Endodermal cell (in vitro differentiated cells): ENCODE measurements around the gene CNDP1. TPM values are rescaled to one million over a fixed set of nuclear protein-coding genes. Genes with fewer than 3 reads are reported as not detected.

Experiments used
- DNase-seq: peaks from one replicate; pipeline ENCODE4 v3.0.0-alpha.2; 2017
- H3K27ac ChIP-seq: 2 replicates; pipeline ENCODE4 v1.5.1; 2013; ENCODE audit warnings: mild to moderate bottlenecking, low read depth, low read length, moderate library complexity
- H3K27me3 ChIP-seq: 2 replicates; pipeline ENCODE4 v1.6.1; 2013; ENCODE audit warnings: mild to moderate bottlenecking, low read length, moderate library complexity; ENCODE audit not compliant: insufficient read depth, control insufficient read depth, poor library complexity, severe bottlenecking
- H3K36me3 ChIP-seq: 2 replicates; pipeline ENCODE4 v1.7.0; 2013; ENCODE audit warnings: mild to moderate bottlenecking, low read length, moderate library complexity; ENCODE audit not compliant: control insufficient read depth, insufficient read depth
- H3K4me1 ChIP-seq: one replicate; pipeline ENCODE4 v1.7.0; 2013; ENCODE audit warnings: low read length; ENCODE audit not compliant: control insufficient read depth, insufficient read depth
- H3K4me3 ChIP-seq: 2 replicates; pipeline ENCODE4 v1.5.1; 2013; ENCODE audit warnings: mild to moderate bottlenecking, low read length, moderate library complexity
- H3K9ac ChIP-seq: 2 replicates; pipeline ENCODE4 v1.6.1; 2013; ENCODE audit warnings: mild to moderate bottlenecking, low read length, moderate library complexity; ENCODE audit not compliant: poor library complexity, severe bottlenecking; ENCODE audit errors: extremely low read depth
- H3K9me3 ChIP-seq: 2 replicates; pipeline ENCODE4 v1.6.1; 2013; ENCODE audit warnings: mild to moderate bottlenecking, low read length, moderate library complexity; ENCODE audit not compliant: control insufficient read depth
- H3K27ac Mint-ChIP-seq: 2 replicates; pipeline ENCODE4 v1.8.0; 2020; ENCODE audit warnings: mixed read lengths
- H3K27me3 Mint-ChIP-seq: 2 replicates; pipeline ENCODE4 v1.8.0; 2021; ENCODE audit warnings: mild to moderate bottlenecking, mixed read lengths; ENCODE audit not compliant: insufficient read depth
- H3K36me3 Mint-ChIP-seq: 2 replicates; pipeline ENCODE4 v1.8.0; 2020; ENCODE audit warnings: low read depth, mixed read lengths
- H3K4me1 Mint-ChIP-seq: 2 replicates; pipeline ENCODE4 v1.8.0; 2020; ENCODE audit warnings: mixed read lengths
- H3K4me3 Mint-ChIP-seq: 2 replicates; pipeline ENCODE4 v1.8.0; 2020; ENCODE audit warnings: mild to moderate bottlenecking, moderate library complexity, mixed read lengths
- H3K9me3 Mint-ChIP-seq: 2 replicates; pipeline ENCODE4 v1.8.0; 2020; ENCODE audit warnings: mild to moderate bottlenecking, mixed read lengths
- WGBS, 2 experiments: methylation state at CpG; one replicate each; pipeline versions ENCODE4 v1.1.5 to v1.1.7; 2013; ENCODE audit warnings: missing lambda C conversion rate in 2 of 2, mixed read lengths in 1 of 2; ENCODE audit not compliant: insufficient coverage in 1 of 2, insufficient read length in 1 of 2; 5-methylcytosine and 5-hydroxymethylcytosine counted together
- total RNA-seq, 2 donors: library from RNA; stranded (reverse); fragmentation: NEBNext Ultra II Directional in 1 of 2; extraction: Animal tissue kit (Norgen Biotek cat#: 25700) in 1 of 2; gene quantifications; 2 replicates in 1 of 2; 3 replicates in 1 of 2; pipeline ENCODE4 v1.2.1, GENCODE V29; 2021
- TF ChIP-seq, protein P1 (sequence below): fragments of 200-600 bp; sonication (generic); conservative IDR thresholded peaks from 2 replicates; pipeline ENCODE4 v1.5.0; 2021; ENCODE audit warnings: antibody characterized with exemption, mild to moderate bottlenecking

CNDP1 gene
- total RNA-seq, 2 donors from 2014 or later: 0.51 TPM; not detected in 1

DNA sequence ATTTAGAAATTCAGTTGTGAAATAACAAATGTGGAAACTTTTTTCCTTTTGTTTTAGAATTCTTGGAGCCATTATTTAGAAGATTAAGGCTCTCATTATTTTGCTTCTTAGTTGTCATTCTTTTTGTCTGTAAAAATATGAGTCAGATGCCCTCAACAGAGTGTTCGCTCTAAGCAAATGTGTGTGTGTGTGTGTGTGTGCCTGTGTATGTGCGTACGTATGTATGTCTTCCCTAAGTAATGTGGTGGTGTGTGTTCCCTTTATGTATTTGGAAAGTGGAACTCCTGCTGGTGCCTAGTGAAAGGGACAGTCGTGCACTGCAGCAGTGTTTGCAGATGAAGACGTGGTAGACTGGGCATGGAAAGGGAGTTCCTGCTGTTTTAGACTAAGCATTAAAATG, 90.9 kb downstream of the CNDP1 start:
- Histone ChIP-seq H3K27me3 (no peaks in the 10 kb centered on the region), H3K9me3 (no peaks in the 10 kb centered on the region), H3K4me3 (no peak overlapping the region), H3K27ac (no peak overlapping the region), H3K4me1 (no peaks in the 10 kb centered on the region), H3K9ac (no peak overlapping the region), H3K36me3 (no peaks in the 10 kb centered on the region)
- Mint-ChIP-seq H3K27me3 (no peaks in the 10 kb centered on the region), H3K27ac (no peak overlapping the region), H3K4me3 (no peak overlapping the region), H3K36me3 (no peaks in the 10 kb centered on the region), H3K4me1 (no peaks in the 10 kb centered on the region), H3K9me3 (no peaks in the 10 kb centered on the region)
- DNase-seq: no peak
- WGBS, 2 experiments: 88 to 100% methylated on average over 1 to 5 of the region's 5 CpGs
- TF ChIP-seq, protein P1, sequence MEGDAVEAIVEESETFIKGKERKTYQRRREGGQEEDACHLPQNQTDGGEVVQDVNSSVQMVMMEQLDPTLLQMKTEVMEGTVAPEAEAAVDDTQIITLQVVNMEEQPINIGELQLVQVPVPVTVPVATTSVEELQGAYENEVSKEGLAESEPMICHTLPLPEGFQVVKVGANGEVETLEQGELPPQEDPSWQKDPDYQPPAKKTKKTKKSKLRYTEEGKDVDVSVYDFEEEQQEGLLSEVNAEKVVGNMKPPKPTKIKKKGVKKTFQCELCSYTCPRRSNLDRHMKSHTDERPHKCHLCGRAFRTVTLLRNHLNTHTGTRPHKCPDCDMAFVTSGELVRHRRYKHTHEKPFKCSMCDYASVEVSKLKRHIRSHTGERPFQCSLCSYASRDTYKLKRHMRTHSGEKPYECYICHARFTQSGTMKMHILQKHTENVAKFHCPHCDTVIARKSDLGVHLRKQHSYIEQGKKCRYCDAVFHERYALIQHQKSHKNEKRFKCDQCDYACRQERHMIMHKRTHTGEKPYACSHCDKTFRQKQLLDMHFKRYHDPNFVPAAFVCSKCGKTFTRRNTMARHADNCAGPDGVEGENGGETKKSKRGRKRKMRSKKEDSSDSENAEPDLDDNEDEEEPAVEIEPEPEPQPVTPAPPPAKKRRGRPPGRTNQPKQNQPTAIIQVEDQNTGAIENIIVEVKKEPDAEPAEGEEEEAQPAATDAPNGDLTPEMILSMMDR: no peak

DNA sequence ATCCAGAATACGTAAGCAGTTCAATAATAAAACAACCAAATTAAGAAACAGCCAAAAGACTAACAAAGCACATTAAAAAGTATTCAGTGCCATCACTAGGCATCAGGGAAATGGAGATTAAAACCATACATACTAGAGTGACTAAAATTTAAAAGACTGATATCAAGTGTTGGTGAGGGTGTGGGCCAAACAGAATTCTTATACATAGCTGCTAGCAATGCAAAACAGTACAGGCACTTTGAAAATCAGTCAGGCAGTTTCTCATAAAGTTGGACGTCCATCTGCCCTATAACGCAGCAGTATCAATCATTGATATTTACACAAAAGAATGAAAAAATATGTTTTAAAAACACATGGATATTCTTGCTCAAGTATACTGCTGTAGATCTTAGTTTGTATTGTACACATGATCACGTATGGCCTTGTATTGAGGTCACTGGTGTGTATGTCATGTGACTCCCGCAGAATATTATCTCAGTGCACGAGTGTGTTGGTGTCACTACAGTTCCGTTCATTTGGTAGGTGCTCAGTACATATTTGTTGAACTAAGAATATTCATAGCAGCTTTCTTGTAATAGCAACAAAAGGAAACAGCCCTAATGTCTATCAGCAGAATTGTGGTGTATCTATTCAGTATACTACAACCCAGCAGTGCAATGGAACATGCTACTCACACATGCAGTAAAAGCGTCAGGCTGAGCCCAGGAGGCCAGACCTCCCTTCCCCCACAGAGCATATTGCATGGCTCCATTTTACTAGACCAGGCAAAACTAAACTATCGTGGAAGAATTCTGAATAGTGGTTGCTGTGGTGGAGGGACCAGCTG, 92.0 kb downstream of the CNDP1 start:
- Mint-ChIP-seq H3K27me3 (no peaks in the 10 kb centered on the region), H3K9me3 (no peaks in the 10 kb centered on the region), H3K36me3 (no peaks in the 10 kb centered on the region), H3K4me3 (no peak overlapping the region), H3K4me1 (no peaks in the 10 kb centered on the region), H3K27ac (no peak overlapping the region)
- Histone ChIP-seq H3K27ac (no peak overlapping the region), H3K27me3 (no peaks in the 10 kb centered on the region), H3K4me3 (no peak overlapping the region), H3K4me1 (no peaks in the 10 kb centered on the region), H3K9me3 (no peaks in the 10 kb centered on the region), H3K36me3 (no peaks in the 10 kb centered on the region), H3K9ac (no peak overlapping the region)
- no peak for DNase-seq
- TF ChIP-seq, protein P1: no peak
- 89 to 95% methylated on average over 4 to 9 of the region's 9 CpGs for WGBS, 2 experiments

DNA sequence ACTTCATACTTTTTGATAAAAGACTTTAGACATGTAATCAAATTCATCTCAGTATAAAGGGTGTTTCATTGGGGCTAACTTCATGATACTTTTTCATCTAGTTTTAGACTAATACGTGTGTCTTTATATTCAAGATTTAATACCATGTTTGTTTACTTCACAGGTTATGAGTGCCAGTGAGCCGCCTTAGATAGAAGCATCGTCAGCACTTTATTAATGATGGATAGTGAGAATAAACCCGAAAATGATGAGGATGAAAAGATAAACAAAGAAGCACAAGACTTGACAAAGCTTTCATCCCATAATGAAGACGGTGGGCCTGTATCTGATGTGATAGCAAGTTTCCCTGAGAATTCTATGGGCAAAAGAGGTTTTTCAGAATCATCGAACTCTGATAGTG, 96.5 kb downstream of the CNDP1 start:
- H3K27me3 ChIP-seq: no peaks in the 10 kb centered on the region
- Mint-ChIP-seq H3K27me3 (no peaks in the 10 kb centered on the region), H3K27ac (no peak overlapping the region), H3K36me3 (peaks cover 23% of the 10 kb centered on the region), H3K9me3 (no peaks in the 10 kb centered on the region), H3K4me3 (no peak overlapping the region), H3K4me1 (no peaks in the 10 kb centered on the region)
- no peak for DNase-seq
- H3K36me3 ChIP-seq: peaks cover 19% of the 10 kb centered on the region
- no peak overlapping the region for H3K4me3 ChIP-seq
- 91 to 98% methylated on average over 4 to 6 of the region's 6 CpGs for WGBS, 2 experiments
- no peak overlapping the region for H3K9ac ChIP-seq
- H3K4me1 ChIP-seq: no peaks in the 10 kb centered on the region
- TF ChIP-seq, protein P1: no peak
- H3K27ac ChIP-seq: no peak overlapping the region
- no peaks in the 10 kb centered on the region for H3K9me3 ChIP-seq
